ENCODE measurements around the gene TBC1D16. TPM values are rescaled to one million over a fixed set of nuclear protein-coding genes. Genes with fewer than 3 reads are reported as not detected.
"Not testable (repeated sequence)": the region's sequence is repeated elsewhere in the genome, so short reads cannot be mapped to it uniquely, and the experiment has no call there.

The TBC1D16 gene
- total and polyA plus RNA-seq, 5 donors from 2014 or later: 0.06 to 0.72 (median 0.13) TPM

DNA sequence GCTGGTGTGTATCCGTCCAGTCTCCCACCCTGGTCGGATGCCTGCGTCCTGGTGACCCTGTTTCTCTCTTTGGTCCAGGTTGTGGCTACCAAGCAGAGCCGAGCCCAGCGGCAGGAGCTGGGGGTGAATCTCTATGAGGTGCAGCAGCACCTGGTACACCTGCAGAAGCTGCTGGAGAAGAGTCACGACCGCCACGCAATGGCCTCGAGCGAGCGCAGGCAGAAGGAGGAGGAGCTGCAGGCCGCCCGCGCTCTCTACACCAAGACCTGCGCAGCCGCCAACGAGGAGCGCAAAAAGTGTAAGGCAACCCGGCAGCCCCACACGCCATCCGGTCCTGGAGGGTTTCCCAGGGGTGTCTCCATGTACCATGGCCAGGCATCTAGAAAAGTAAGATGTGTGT lies 14.3 kb upstream of the TBC1D16 start:
- DNase-seq (no peak), ATAC-seq (ENCODE audit: low read depth in 2 of 2) (no peak)
- Mint-ChIP-seq H3K27me3 (no peaks in the 10 kb centered on the region), H3K4me3 (no peak overlapping the region), H3K4me1 (peaks cover 0 to 2% (median 0%) of the 10 kb centered on the region in 4 donors), H3K9me3 (no peaks in the 10 kb centered on the region), H3K27ac (no peak overlapping the region), H3K36me3 (no peaks in the 10 kb centered on the region)
- Histone ChIP-seq H3K4me1 (ENCODE audit: control insufficient read depth, insufficient read depth, low read length, poor library complexity, severe bottlenecking) (no peaks in the 10 kb centered on the region), H3K9me3 (ENCODE audit: control insufficient read depth in 2 of 2, low read length in 2 of 2) (no peaks in the 10 kb centered on the region), H3K27me3 (ENCODE audit: control insufficient read depth, insufficient read depth, low read length) (no peaks in the 10 kb centered on the region), H3K27ac (ENCODE audit: insufficient read depth, low read length, poor library complexity, severe bottlenecking) (no peak overlapping the region), H3K36me3 (ENCODE audit: control insufficient read depth, insufficient read depth, low read length) (no peaks in the 10 kb centered on the region), H3K4me3 (ENCODE audit: low read depth, low read length) (no peak overlapping the region)

GRCh38 chr17:80047176-80047575 lies 11.5 kb upstream of the TBC1D16 start:
- no peaks in the 10 kb centered on the region for H3K9me3 Mint-ChIP-seq
- no peaks in the 10 kb centered on the region for H3K27me3 Mint-ChIP-seq
- Histone ChIP-seq H3K27ac (ENCODE audit: insufficient read depth, low read length, poor library complexity, severe bottlenecking) (no peak overlapping the region), H3K4me3 (ENCODE audit: low read depth, low read length) (no peak overlapping the region), H3K4me1 (ENCODE audit: control insufficient read depth, insufficient read depth, low read length, poor library complexity, severe bottlenecking) (no peaks in the 10 kb centered on the region), H3K9me3 (ENCODE audit: control insufficient read depth in 2 of 2, low read length in 2 of 2) (no peaks in the 10 kb centered on the region), H3K27me3 (ENCODE audit: control insufficient read depth, insufficient read depth, low read length) (no peaks in the 10 kb centered on the region), H3K36me3 (ENCODE audit: control insufficient read depth, insufficient read depth, low read length) (no peaks in the 10 kb centered on the region)
- DNase-seq: no peak
- no peak overlapping the region for H3K27ac Mint-ChIP-seq
- H3K36me3 Mint-ChIP-seq: no peaks in the 10 kb centered on the region
- no peak overlapping the region for H3K4me3 Mint-ChIP-seq
- no peak for ATAC-seq (ENCODE audit: low read depth in 2 of 2)
- peaks cover 0 to 2% (median 0%) of the 10 kb centered on the region in 4 donors for H3K4me1 Mint-ChIP-seq

- H3K4me3 ChIP-seq (ENCODE audit: low read depth, low read length); H3K9me3 Mint-ChIP-seq; H3K4me1 ChIP-seq (ENCODE audit: control insufficient read depth, insufficient read depth, low read length, poor library complexity, severe bottlenecking); H3K36me3 ChIP-seq (ENCODE audit: control insufficient read depth, insufficient read depth, low read length); ATAC-seq (ENCODE audit: low read depth in 2 of 2); H3K27me3 Mint-ChIP-seq; H3K27ac ChIP-seq (ENCODE audit: insufficient read depth, low read length, poor library complexity, severe bottlenecking); DNase-seq; H3K27me3 ChIP-seq (ENCODE audit: control insufficient read depth, insufficient read depth, low read length); H3K36me3 Mint-ChIP-seq; H3K4me1 Mint-ChIP-seq; H3K9me3 ChIP-seq (ENCODE audit: control insufficient read depth in 2 of 2, low read length in 2 of 2); H3K4me3 Mint-ChIP-seq; H3K27ac Mint-ChIP-seq: not testable (repeated sequence)
Observed at GRCh38 chr17:80046709-80047108, 11.0 kb upstream of the TBC1D16 start.

DNA sequence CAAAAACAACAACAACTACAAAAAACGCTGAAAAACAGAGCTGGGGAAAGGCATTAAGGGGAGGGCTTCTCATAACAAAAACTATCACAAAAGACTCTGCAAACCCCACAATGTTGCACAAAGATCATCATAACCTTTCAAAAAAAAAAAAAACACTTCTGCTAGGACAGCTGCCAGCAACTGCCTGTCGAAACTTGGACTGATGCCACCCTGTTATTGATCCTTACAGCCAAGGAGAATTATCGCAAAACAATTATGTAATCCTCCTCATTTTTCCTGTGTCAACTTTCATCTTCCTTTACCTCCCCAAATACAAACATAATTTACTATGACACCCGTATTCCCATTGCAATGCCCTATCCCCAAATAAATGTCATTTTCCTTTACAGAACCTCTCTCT lies 10.0 kb upstream of the TBC1D16 start:
- no peak overlapping the region for H3K4me3 ChIP-seq (ENCODE audit: low read depth, low read length)
- Mint-ChIP-seq H3K36me3 (no peaks in the 10 kb centered on the region), H3K27ac (no peak overlapping the region), H3K27me3 (no peaks in the 10 kb centered on the region), H3K9me3 (no peaks in the 10 kb centered on the region), H3K4me3 (no peak overlapping the region), H3K4me1 (peaks cover 0 to 2% (median 0%) of the 10 kb centered on the region in 4 donors)
- DNase-seq (no peak), ATAC-seq (ENCODE audit: low read depth in 2 of 2) (no peak)
- no peaks in the 10 kb centered on the region for H3K27me3 ChIP-seq (ENCODE audit: control insufficient read depth, insufficient read depth, low read length)
- no peaks in the 10 kb centered on the region for H3K9me3 ChIP-seq (ENCODE audit: control insufficient read depth in 2 of 2, low read length in 2 of 2)
- no peak overlapping the region for H3K27ac ChIP-seq (ENCODE audit: insufficient read depth, low read length, poor library complexity, severe bottlenecking)
- no peaks in the 10 kb centered on the region for H3K4me1 ChIP-seq (ENCODE audit: control insufficient read depth, insufficient read depth, low read length, poor library complexity, severe bottlenecking)
- no peaks in the 10 kb centered on the region for H3K36me3 ChIP-seq (ENCODE audit: control insufficient read depth, insufficient read depth, low read length)

DNA sequence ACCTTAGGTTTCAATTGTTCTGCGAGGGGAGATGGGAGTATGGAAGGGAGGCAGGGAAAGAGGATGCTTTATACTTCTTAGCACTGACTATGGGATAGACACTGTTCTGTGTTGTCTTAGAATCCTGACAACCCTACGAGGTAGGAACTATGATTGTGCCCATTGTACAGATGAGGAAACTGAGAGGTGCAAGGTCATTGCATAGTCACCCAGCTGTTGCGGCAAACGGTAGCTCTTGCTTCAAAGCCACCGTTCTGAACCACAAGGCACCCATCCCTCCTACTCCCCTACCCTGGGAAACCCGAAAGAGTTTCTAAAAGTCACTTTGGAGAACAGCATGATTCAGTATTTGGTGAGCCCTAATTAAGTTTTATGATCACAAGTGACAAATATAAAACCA lies 8.3 kb upstream of the TBC1D16 start:
- peaks cover 0 to 2% (median 0%) of the 10 kb centered on the region in 4 donors for H3K4me1 Mint-ChIP-seq
- ATAC-seq (ENCODE audit: low read depth in 2 of 2) (no peak), DNase-seq (no peak)
- peaks cover 5% of the 10 kb centered on the region for H3K27me3 Mint-ChIP-seq
- no peaks in the 10 kb centered on the region for H3K36me3 Mint-ChIP-seq
- no peaks in the 10 kb centered on the region for H3K9me3 Mint-ChIP-seq
- Histone ChIP-seq H3K4me1 (ENCODE audit: control insufficient read depth, insufficient read depth, low read length, poor library complexity, severe bottlenecking) (no peaks in the 10 kb centered on the region), H3K27me3 (ENCODE audit: control insufficient read depth, insufficient read depth, low read length) (no peaks in the 10 kb centered on the region), H3K27ac (ENCODE audit: insufficient read depth, low read length, poor library complexity, severe bottlenecking) (no peak overlapping the region), H3K4me3 (ENCODE audit: low read depth, low read length) (no peak overlapping the region), H3K9me3 (ENCODE audit: control insufficient read depth in 2 of 2, low read length in 2 of 2) (no peaks in the 10 kb centered on the region), H3K36me3 (ENCODE audit: control insufficient read depth, insufficient read depth, low read length) (no peaks in the 10 kb centered on the region)
- no peak overlapping the region for H3K27ac Mint-ChIP-seq
- no peak overlapping the region for H3K4me3 Mint-ChIP-seq

GRCh38 chr17:80036715-80037477 lies 1.2 kb upstream of the TBC1D16 start:
- H3K4me3 Mint-ChIP-seq: peak overlapping the region; percentile 64 to 93 (median 84)
- no peak overlapping the region for H3K27ac ChIP-seq (ENCODE audit: insufficient read depth, low read length, poor library complexity, severe bottlenecking)
- H3K4me1 ChIP-seq (ENCODE audit: control insufficient read depth, insufficient read depth, low read length, poor library complexity, severe bottlenecking): peaks cover 20% of the 10 kb centered on the region
- H3K36me3 Mint-ChIP-seq: no peaks in the 10 kb centered on the region
- peak in 2 of 3 donors; percentile 10 to 36 for DNase-seq
- H3K4me3 ChIP-seq (ENCODE audit: low read depth, low read length): no peak overlapping the region
- H3K9me3 Mint-ChIP-seq: peaks cover 0 to 2% (median 0%) of the 10 kb centered on the region in 7 donors
- H3K4me1 Mint-ChIP-seq: peaks cover 0 to 12% (median 9%) of the 10 kb centered on the region in 4 donors
- H3K27ac Mint-ChIP-seq: no peak overlapping the region
- no peaks in the 10 kb centered on the region for H3K9me3 ChIP-seq (ENCODE audit: control insufficient read depth in 2 of 2, low read length in 2 of 2)
- H3K27me3 Mint-ChIP-seq: peaks cover 54% of the 10 kb centered on the region
- no peaks in the 10 kb centered on the region for H3K36me3 ChIP-seq (ENCODE audit: control insufficient read depth, insufficient read depth, low read length)
- ATAC-seq (ENCODE audit: low read depth in 2 of 2): no peak
- peaks cover 17% of the 10 kb centered on the region for H3K27me3 ChIP-seq (ENCODE audit: control insufficient read depth, insufficient read depth, low read length)

GRCh38 chr17:80035937-80036714 lies 454 bp upstream of the TBC1D16 start, which contains the start of gene CCDC40:
Gene CCDC40 (plus strand): TSS chr17:80036642. CDS start chr17:80036663, 21 bp downstream.
- Mint-ChIP-seq H3K27ac (peak within 1 kb of the TSS in 1 of 3 donors; percentile 43), H3K4me3 (peak within 1 kb of the TSS; percentile 83 to 93 (median 84)), H3K9me3 (peaks cover 0 to 2% (median 0%) of the 10 kb centered on the region in 7 donors), H3K4me1 (peaks cover 0 to 12% (median 9%) of the 10 kb centered on the region in 4 donors), H3K36me3 (no peaks in the 10 kb centered on the region), H3K27me3 (peaks cover 54% of the 10 kb centered on the region)
- peak; percentile 60 to 77 (median 68) for DNase-seq
- no peaks in the 10 kb centered on the region for H3K9me3 ChIP-seq (ENCODE audit: control insufficient read depth in 2 of 2, low read length in 2 of 2)
- H3K4me3 ChIP-seq (ENCODE audit: low read depth, low read length): no peak within 1 kb of the TSS
- peaks cover 17% of the 10 kb centered on the region for H3K27me3 ChIP-seq (ENCODE audit: control insufficient read depth, insufficient read depth, low read length)
- H3K27ac ChIP-seq (ENCODE audit: insufficient read depth, low read length, poor library complexity, severe bottlenecking): peak within 1 kb of the TSS; percentile 41
- no peaks in the 10 kb centered on the region for H3K36me3 ChIP-seq (ENCODE audit: control insufficient read depth, insufficient read depth, low read length)
- ATAC-seq (ENCODE audit: low read depth in 2 of 2): peak; percentile 79 to 81
- peaks cover 20% of the 10 kb centered on the region for H3K4me1 ChIP-seq (ENCODE audit: control insufficient read depth, insufficient read depth, low read length, poor library complexity, severe bottlenecking)

All from CD4-positive, CD25-positive, alpha-beta regulatory T cell (primary cell).